ENCODE measurements around the gene SLC7A1.

DNA sequence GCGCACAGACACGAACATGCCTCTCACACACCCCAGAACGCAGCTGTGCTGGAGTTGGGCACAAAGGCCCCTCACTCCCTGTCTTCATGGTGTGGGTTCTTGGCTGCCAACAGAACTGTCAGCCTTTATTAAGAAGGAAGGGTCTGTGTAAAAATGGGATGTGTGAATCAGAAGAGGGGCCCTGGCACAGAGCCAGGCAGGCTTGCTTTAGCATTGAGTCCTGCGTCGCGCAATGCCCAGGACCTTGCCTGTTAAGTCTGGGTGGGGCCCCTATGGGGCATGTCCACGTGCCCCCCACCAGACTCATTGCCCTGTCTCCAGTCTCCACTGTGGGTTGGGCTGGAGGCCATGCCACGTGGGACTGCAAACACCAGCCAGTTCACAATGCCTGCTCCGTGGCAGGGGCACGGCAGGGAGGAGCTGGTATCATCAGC, 84.8 kb downstream of the SLC7A1 start:
- TF ChIP-seq CTCF (IDR thresholded peaks at IDR 0.05) (no peak), POLR2A (IDR thresholded peaks at IDR 0.05) (no peak)

All from upper lobe of left lung (tissue), 4 donors.